Measurements from ENCODE around the gene ARHGEF3.

Gene ARHGEF3

DNA sequence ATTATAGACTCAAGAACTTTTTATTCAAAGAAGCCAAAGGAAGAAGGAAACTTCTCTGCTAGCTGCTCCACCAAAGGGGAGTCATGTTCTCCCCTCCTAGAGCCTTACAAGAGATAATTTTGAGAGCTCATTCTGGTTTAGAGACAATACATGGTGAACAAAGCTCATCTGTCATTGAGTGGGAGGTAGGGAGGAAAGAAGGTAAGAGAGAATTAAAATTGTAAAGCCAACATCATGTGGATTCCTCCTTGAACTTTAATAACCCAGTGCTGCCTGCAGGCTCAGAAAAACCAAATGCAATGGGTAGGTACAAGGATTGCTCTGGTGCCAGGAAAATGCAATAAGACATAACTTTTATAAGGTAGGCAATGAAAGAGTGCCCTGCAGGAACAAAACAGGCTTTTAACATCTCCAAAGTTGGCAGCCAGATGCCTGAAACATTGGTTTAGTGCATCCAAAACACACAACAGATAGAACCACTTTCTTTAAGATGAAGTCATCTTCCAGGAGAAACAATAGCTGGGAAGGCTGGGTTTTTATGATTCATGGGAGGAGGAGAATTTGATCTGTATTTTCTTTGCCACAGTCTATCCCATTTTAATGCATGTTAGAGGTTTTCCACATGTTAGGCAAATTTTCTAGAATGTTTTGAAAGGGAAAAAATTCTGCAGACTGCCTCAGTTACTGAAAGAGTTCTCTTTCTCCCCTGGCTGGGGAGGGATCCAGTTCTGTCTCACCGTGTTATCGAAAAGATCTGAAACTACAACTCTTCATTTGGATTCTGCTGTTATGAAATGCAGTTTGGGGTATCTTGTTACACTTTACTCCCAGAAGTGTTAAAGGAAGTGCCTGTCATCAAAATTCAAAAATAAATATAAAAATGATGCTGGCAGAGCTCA lies 11.3 kb upstream of the ARHGEF3 start:
- peak overlapping the region; percentile 77 for H3K27ac Mint-ChIP-seq
- H3K4me1 Mint-ChIP-seq (ENCODE audit: low read depth) = peaks cover 70% of the 10 kb centered on the region
- no peaks in the 10 kb centered on the region for H3K27me3 Mint-ChIP-seq
- no peaks in the 10 kb centered on the region for H3K9me3 Mint-ChIP-seq (ENCODE audit: low read depth)
- peak overlapping the region; percentile 56 for H3K4me3 Mint-ChIP-seq
- no peaks in the 10 kb centered on the region for H3K36me3 Mint-ChIP-seq

DNA sequence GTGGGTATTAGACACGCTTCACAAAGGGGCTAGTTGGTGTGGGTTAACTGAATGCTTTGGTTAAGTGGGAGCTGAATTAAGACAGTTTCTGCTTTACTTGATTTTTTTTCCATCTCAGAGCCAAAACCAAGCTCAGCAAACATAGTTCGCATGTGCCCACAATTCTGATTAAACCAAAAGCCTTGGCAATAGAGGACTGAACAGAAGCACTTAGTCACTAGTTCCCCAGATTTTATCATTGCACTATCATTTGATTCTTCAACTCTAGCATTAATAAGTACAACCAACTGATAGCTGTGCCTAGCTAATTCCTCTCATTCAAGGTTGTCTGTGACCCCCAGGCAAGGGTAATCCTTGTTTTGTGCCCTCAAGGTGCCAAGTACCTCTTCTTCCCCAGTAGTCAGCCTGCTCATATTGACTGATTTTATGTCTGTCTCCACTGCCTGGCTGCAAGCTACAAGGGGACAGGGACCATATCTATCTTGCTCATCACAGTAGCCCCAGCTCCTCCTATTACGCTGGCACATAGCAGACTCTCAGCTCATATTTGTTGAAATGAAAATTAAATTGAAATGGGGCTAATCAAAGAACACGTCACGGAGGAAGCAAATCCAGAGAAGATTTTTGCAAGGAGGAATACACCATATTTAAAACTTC lies 9.9 kb upstream of the ARHGEF3 start:
- no peak overlapping the region for H3K4me3 Mint-ChIP-seq
- H3K27me3 Mint-ChIP-seq = no peaks in the 10 kb centered on the region
- H3K4me1 Mint-ChIP-seq (ENCODE audit: low read depth) = peaks cover 60% of the 10 kb centered on the region
- H3K27ac Mint-ChIP-seq = peak overlapping the region; percentile 80
- no peaks in the 10 kb centered on the region for H3K36me3 Mint-ChIP-seq
- no peaks in the 10 kb centered on the region for H3K9me3 Mint-ChIP-seq (ENCODE audit: low read depth)

DNA sequence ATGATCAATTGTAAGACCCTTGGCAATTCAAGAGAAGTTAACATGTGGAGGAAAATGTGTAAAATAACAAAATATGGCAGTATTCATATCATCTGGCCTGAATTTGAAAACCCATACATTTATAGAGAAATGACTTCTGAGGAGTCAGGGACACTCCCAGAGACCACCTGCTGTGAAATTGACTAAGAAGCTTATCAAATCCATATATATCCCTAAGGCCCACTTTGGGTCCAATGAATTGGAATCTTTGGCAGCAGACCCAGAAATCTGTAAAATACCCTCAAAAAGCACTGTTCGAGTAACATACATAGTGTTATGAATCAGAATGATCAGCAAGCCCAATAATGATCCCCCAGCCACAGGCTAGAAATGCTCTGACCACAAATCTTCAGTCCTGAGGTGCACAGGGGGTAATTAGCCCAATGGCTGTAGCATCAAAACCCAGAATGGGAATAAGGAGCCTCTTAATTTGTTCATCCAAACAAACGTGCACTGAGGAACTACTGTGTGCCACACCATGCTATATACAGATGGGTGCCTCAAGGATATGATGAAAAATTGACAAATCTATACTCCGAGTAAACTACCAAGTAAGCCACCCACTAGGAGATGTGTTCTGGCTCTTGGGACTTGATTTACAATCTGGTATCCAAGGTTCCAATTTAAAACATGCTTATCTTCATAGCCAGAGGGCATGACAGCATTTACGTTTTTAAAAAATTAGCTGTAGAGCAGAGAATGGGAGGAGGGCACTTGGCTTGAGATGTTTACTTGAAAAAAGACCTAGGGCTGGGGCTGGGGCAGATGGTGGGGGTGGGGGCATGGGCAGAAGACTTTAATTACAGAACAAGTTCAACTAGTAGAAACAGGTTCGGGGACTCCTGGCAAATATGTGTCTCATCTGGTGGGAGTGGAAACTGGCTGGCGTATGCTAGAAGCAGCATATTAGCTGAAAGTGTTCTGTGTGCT lies 9.1 kb upstream of the ARHGEF3 start:
- Mint-ChIP-seq H3K27ac (peak overlapping the region; percentile 80), H3K4me1 (ENCODE audit: low read depth) (peaks cover 53% of the 10 kb centered on the region)

DNA sequence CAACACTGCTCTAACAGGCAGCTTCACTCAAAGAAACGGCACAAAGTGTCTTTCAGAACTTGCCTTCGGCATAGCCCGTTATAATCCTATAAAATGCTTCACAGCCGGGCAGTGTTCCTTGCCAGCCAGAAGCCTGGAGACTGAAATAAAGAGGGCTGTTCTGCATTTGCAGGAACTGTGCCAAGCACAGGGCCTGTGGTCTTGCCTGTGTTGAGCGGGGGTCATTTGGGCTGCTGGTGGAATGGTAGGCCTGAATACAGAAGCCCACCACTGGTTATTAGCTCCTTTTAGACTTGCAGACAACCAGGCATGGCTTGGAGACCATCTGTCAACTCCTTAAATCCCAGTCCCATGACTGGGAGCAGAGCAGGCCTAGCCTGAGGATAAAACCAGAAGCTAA lies 4.7 kb upstream of the ARHGEF3 start:
- Mint-ChIP-seq H3K4me3 (no peak overlapping the region), H3K27me3 (no peaks in the 10 kb centered on the region), H3K9me3 (ENCODE audit: low read depth) (no peaks in the 10 kb centered on the region)

More for the DNA sequence above, 9.1 kb upstream of the ARHGEF3 start:
- Mint-ChIP-seq H3K27me3 (no peaks in the 10 kb centered on the region), H3K4me3 (no peak overlapping the region), H3K9me3 (ENCODE audit: low read depth) (no peaks in the 10 kb centered on the region), H3K36me3 (no peaks in the 10 kb centered on the region)

DNA sequence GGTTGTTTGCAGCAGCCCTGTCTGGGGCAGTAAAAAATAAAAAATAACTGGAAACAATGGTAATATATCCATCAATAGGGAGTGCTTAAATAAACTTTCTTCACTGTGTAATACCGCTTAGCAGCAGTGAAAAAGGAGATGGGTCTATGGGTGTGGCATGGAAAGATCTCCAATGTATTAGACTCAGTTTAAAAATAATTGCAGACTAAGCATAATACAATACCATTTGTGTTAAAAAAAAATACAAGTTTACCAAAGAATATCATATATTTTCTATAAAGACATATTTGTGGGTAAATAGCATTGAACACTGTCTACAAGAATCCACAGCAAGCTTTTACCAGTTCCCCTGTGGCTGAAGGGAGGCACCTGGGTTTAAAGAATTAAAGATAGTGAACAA lies 1.0 kb upstream of the ARHGEF3 start:
- H3K4me3 Mint-ChIP-seq = peak overlapping the region; percentile 83

More for the DNA sequence above, 4.7 kb upstream of the ARHGEF3 start:
- no peaks in the 10 kb centered on the region for H3K36me3 Mint-ChIP-seq
- H3K4me1 Mint-ChIP-seq (ENCODE audit: low read depth) = peaks cover 24% of the 10 kb centered on the region
- no peak overlapping the region for H3K27ac Mint-ChIP-seq

DNA sequence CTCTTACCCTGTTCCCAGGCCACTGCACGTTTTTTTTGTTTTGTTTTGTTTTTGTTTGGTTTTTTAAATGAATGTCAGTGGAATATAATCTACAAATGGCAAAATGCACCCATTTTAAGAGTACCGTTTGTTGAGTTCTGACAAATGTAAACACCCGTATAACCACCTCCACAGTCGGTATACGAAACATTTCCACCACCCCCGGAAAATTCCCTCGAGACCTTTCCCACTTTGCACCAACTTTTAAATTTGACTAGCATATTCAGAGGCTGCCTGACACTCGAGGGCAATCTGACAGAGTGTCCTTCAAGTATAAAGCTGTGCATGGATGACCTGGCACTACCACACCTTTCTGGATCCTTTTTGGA lies 613 bp upstream of the ARHGEF3 start:
- Mint-ChIP-seq H3K27ac (peak overlapping the region; percentile 83), H3K36me3 (peaks cover 2% of the 10 kb centered on the region), H3K27me3 (no peaks in the 10 kb centered on the region), H3K4me3 (peak overlapping the region; percentile 83), H3K4me1 (ENCODE audit: low read depth) (peaks cover 25% of the 10 kb centered on the region), H3K9me3 (ENCODE audit: low read depth) (no peaks in the 10 kb centered on the region)

More for the DNA sequence above, 1.0 kb upstream of the ARHGEF3 start:
- Mint-ChIP-seq H3K4me1 (ENCODE audit: low read depth) (peaks cover 22% of the 10 kb centered on the region), H3K27me3 (no peaks in the 10 kb centered on the region), H3K36me3 (peaks cover 2% of the 10 kb centered on the region), H3K27ac (peak overlapping the region; percentile 83), H3K9me3 (ENCODE audit: low read depth) (no peaks in the 10 kb centered on the region)

DNA sequence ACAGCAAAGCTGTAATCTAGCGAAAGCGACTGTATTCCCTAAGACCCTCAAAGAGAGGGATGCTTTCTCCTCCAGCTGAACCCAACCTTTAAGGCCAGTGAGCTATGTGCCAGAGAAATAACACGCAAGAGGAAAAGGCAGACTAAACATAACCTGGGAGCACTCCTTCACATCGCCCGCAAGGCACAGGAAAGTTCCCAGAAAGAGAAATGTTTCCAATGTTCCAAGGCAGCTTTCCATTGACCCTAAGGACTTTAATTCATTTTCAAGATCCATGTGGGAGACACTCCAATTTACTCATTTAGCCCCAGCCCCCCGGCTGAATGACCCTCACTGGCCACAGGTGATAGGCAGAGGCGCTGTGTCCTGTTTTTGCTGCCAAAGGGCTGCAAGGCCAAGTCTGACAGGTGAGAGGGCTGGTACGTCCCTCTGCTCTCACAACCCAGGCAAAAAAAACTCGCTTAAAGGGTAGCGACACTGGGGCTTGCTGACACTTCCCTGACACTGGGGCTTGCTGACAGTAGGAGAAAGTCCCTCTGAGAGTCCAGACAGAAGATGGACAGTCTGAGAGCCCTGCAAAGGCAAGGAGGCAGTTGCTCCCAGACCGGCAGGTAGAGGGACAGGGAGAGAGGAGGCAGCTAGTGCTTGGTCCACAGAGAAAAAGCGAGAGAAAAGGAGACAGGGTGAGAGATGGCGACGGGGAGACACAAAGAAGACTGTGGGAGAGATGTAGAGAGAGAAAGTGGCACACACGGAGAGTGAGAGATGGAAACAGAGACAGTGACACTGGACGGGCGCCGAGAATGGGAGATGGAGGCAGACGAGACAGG lies 702 bp downstream of the ARHGEF3 start:
- Mint-ChIP-seq H3K9me3 (ENCODE audit: low read depth) (no peaks in the 10 kb centered on the region), H3K4me1 (ENCODE audit: low read depth) (peaks cover 38% of the 10 kb centered on the region)

DNA sequence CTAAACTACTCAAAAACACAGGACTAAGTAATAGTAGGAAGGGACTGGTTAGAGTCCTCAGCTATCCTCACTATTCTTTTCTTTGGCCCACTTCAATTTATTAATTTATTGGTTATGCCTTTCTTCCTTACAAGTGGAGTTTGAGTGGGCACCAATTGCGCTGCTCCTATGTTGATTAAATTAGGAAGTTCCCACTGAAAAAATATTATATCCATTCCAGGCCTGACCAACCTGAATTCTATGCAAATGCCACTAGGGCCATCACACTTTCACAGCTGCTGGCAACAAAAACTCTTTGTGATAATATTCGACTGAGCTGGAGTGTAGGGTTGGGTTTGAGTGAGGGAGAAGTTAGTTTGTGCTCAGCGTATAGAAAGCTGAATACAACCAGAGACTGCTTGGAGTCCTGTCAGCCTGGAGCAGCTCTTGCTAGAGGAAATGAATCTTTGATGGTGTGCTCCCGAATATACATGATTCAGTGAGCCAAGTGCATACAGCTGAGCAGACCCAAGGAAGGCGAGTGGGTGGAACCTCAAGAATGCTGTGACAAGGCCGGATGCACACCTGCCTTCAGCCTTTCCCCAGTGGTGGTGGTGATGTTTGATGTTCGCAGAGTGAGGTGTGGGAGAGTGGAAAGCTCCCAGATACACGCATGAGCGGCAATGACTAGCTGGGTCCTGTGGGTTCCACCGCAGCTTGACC lies 1.5 kb downstream of the ARHGEF3 start:
- no peaks in the 10 kb centered on the region for H3K27me3 Mint-ChIP-seq
- peaks cover 2% of the 10 kb centered on the region for H3K36me3 Mint-ChIP-seq
- H3K4me1 Mint-ChIP-seq (ENCODE audit: low read depth) = peaks cover 45% of the 10 kb centered on the region
- H3K27ac Mint-ChIP-seq = peak overlapping the region; percentile 90
- peak overlapping the region; percentile 95 for H3K4me3 Mint-ChIP-seq
- H3K9me3 Mint-ChIP-seq (ENCODE audit: low read depth) = no peaks in the 10 kb centered on the region

More for the DNA sequence above, 702 bp downstream of the ARHGEF3 start:
- H3K36me3 Mint-ChIP-seq = peaks cover 2% of the 10 kb centered on the region
- H3K4me3 Mint-ChIP-seq = peak overlapping the region; percentile 95
- peak overlapping the region; percentile 90 for H3K27ac Mint-ChIP-seq
- H3K27me3 Mint-ChIP-seq = no peaks in the 10 kb centered on the region

DNA sequence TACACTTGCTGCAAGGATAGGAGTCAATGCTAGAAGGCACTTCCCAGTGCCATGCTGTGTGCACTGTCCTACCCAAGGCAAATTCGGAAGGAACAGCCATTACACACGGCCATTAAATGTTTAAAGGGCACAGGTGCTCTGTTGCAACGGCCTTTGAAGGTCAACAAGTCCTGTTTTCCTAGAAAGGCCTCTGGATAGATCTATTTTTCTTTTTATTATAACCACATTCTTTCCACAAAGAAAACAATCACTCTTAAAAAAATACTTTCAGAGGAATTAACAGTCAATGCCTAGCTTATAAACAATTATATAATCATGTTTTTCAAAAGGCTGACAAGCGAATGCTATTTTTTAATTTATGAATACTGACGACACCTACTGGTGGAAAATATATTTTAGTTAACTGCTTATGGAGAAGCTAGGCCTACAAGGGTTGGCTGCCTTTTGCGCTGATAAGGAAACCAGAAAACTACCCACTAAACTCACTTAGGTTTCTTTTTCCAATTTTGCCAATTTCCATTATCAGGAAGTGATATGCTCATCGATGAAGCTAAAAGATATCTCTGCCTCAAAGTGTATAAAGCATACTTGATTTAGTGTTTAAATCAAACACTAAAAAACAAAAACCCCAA lies 2.4 kb downstream of the ARHGEF3 start:
- Mint-ChIP-seq H3K9me3 (ENCODE audit: low read depth) (no peaks in the 10 kb centered on the region), H3K27me3 (no peaks in the 10 kb centered on the region), H3K4me3 (peak overlapping the region; percentile 95), H3K4me1 (ENCODE audit: low read depth) (peaks cover 51% of the 10 kb centered on the region), H3K27ac (peak overlapping the region; percentile 93), H3K36me3 (peaks cover 2% of the 10 kb centered on the region)

DNA sequence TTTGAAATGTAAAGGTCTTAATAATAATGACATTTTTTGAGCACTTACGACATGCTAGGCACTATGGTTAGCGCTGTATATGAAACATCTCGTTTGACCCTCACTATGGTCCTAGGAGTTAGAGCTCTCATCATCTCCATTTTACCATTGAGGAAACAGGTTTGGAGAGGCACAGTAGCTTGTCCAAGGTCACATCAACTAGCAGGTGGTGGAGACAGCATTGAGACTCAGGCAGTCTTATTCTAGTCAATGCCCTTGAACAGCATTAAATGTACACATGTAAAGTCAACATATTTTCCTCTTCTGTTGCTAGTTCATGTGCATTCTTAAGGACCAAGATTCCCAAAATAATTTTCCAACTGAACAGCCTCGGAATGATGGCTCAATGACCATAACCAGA lies 4.8 kb downstream of the ARHGEF3 start:
- no peaks in the 10 kb centered on the region for H3K27me3 Mint-ChIP-seq
- H3K27ac Mint-ChIP-seq = peak overlapping the region; percentile 85
- peaks cover 60% of the 10 kb centered on the region for H3K4me1 Mint-ChIP-seq (ENCODE audit: low read depth)
- H3K36me3 Mint-ChIP-seq = peaks cover 5% of the 10 kb centered on the region
- peak overlapping the region; percentile 95 for H3K4me3 Mint-ChIP-seq
- peaks cover 3% of the 10 kb centered on the region for H3K9me3 Mint-ChIP-seq (ENCODE audit: low read depth)

DNA sequence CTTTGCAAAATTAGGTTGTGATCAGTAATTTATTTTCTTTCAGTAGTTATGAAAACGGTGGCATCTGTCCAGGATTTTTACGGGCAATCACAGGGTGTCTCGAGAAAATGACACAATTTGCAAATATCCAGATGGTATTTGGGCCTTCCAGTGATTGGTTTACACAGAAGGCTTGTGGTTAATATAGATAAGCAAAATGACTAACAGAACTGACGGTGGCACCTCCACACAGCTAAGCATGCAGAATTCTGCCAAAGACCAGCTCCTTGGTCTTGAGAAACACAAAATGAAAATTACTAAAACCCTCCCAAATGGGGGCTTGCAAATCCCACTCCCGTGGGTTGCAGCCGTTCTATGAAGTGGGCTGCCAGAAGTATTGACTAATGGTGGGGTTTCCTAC lies 5.5 kb downstream of the ARHGEF3 start:
- Mint-ChIP-seq H3K4me1 (ENCODE audit: low read depth) (peaks cover 66% of the 10 kb centered on the region), H3K27me3 (no peaks in the 10 kb centered on the region), H3K9me3 (ENCODE audit: low read depth) (peaks cover 3% of the 10 kb centered on the region), H3K27ac (peak overlapping the region; percentile 85), H3K36me3 (peaks cover 7% of the 10 kb centered on the region), H3K4me3 (peak overlapping the region; percentile 95)

DNA sequence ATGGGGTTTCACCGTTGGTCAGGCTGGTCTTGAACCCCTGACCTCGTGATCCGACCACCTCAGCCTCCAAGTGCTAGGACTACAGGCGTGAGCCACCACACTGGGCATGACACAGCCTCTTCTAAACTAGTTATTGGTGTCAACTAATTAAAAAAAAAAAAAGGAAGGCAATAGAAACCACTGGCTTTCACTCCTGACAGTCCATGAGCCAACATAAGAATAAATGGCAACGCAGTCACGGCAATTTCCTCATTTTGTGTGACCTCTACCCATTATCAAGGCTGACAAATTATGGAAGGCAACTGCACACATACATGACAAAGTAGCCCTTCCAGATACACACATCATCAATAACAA lies 5.9 kb downstream of the ARHGEF3 start:
- Mint-ChIP-seq H3K9me3 (ENCODE audit: low read depth) (peaks cover 3% of the 10 kb centered on the region), H3K36me3 (peaks cover 7% of the 10 kb centered on the region), H3K4me3 (peak overlapping the region; percentile 95), H3K27me3 (no peaks in the 10 kb centered on the region), H3K4me1 (ENCODE audit: low read depth) (peaks cover 69% of the 10 kb centered on the region), H3K27ac (peak overlapping the region; percentile 85)
